Stimulated activated CD4-positive, alpha-beta T cell treated with anti-CD3 and anti-CD28 coated beads, Interleukin-1b, Interleukin-23, amount 100 ng/mL, for 4 hours (primary cell): Measurements from ENCODE around the gene ATP8A2.
"Not testable (repeated sequence)": the region's sequence is repeated elsewhere in the genome, so short reads cannot be mapped to it uniquely, and the experiment has no call there.

Source experiments
- DNase-seq, 2 donors: peaks; one replicate each; pipeline ENCODE4 v3.0.0-alpha.2; 2020; ENCODE audit warnings: low read depth in 2 of 2

Gene ATP8A2

DNA sequence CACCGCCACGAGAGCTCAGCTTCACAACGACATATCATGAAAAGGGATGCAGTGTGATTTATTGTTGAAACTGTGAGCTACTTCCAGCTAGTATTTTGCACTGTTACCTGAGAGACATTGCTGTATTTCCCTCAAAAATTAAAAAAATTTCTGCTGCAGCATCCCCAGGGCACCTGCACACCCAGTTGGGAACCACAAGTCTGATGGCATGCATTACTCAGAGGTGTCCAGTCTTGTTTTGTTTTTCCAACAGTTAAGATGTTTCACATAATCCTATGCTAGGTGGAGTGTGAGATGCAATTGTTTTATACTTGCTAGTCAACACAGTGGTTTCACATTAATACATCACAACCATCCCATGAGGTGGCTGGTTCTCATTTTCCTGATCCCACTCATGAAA lies 394.8 kb downstream of the ATP8A2 start:
- DNase-seq: no peak

DNA sequence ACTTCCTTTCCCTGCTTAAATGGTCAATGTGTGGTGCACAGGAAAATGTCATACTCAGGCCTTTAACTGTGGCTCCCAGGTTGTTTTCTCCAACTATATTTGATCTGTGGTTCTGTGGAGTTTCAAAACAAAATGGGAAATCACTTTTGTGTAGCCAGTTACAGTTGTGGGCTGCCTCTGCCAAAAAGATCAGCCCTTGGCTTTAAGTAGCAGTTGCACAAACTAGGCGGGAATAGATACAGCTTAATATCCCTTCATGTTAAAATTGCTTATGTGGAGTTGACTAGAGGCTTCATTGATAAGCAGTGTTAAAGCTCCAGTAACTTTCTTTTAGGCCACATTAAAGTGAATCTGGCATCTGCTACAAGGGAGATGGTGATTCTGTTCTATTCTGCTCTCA lies 395.2 kb downstream of the ATP8A2 start:
- no peak for DNase-seq

DNA sequence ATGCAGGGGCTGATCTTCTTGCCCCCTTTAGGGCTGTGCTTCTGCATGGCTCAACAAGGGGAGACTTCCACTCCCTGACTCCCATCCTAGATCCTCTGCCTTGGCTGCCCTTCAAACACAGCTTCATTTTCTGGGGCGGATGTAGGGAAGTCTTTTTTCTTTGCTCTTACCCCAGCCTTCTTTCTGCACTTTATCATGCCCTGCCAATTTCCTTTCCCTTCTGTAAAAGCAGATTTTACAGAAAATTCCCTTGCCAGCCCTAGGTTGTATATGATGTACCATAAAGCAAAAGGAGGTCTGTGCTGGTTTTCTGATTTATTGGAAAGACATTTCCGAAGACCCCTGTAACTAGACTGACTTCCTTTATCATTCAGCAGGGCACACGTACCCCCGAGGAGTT lies 396.6 kb downstream of the ATP8A2 start:
- no peak for DNase-seq

DNA sequence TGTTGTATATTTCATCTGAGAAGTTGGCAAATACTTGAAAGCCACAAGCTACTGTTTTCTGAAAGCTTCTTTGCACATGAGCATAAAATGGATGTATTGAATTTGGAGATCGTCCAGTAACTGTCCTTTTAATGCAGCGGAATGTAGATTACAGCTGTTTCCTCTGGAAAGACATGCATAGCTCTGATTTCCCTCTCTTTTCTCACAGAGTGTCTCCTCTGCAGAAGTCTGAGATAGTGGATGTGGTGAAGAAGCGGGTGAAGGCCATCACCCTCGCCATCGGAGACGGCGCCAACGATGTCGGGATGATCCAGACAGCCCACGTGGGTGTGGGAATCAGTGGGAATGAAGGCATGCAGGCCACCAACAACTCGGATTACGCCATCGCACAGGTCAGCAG lies 397.1 kb downstream of the ATP8A2 start:
- DNase-seq: no peak

DNA sequence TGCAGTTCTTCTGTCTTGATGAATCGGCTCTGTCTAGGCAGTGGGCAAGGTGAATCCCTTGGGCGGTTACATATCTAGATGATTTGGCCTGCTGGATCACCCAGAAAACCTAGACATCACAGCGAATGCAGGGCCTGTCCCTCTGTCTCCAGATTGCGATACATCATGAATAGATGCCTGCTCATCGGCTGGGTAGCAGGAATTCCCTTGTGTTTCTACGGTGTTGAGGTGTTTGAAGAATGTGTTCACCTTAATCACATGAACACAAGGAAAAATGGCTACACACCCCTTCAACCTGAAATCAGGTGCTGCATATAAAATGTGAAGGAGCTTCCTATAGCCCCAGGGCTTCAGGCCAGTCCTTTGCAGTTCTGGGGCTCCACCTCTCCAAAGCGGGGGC lies 398.8 kb downstream of the ATP8A2 start:
- no peak for DNase-seq

DNA sequence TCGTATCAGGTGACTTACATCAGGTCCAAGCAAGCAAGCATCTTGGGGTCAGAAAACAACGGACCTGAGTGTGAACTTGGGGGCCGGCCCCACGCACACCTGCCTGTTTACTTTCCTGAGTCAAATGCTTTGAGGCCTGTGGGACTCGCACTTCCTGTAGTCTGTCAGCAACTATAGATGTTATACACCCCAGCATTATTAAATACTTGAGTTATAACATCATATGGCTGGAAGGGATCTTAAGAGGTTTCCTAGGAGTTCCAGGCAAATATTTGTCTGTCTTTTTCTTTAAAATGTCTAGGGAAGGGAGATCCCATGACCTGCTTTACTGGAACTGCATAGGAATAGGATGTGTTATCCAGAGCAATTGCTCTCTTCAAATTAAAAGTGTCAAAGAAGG lies 399.4 kb downstream of the ATP8A2 start:
- no peak for DNase-seq

DNA sequence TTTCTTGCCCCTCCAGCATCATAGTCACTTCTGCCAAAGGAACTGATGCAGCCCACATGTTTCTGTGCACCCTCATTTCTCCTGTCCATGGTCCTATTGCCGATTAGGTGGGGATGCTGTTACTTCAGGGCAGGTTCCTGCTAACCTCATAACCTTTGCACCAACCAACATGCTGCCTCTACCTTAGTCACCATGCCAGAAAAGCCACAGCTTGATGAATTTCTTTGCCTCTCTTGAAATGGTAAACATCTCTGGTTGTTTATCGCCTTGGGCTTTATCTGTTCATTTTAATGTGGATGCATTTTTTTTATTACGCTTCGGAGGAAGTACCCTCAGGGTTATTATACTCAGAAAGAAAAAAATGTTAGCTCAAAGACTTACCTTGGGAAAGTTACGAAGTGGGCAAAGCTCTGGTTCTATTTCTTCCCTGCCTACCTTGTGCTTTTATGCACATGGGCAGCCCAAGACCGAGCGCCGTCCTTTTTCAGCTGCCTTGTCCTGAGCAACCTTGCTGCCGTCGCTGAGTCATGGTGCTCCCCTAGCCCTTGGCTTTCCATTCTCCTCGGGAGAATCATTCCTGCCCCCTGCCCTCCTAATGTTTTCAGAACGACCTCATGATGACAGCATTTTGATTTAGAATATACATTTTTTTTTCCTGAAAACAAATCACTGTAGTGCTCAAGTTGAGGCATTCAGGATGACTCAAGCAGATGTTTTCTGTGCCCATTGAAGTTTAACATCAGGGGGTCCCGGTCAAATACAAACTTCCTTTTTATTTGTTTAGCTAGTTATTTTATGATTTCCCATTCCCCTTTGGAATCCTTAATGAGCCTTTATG lies 400.1 kb downstream of the ATP8A2 start:
- DNase-seq: no peak

DNA sequence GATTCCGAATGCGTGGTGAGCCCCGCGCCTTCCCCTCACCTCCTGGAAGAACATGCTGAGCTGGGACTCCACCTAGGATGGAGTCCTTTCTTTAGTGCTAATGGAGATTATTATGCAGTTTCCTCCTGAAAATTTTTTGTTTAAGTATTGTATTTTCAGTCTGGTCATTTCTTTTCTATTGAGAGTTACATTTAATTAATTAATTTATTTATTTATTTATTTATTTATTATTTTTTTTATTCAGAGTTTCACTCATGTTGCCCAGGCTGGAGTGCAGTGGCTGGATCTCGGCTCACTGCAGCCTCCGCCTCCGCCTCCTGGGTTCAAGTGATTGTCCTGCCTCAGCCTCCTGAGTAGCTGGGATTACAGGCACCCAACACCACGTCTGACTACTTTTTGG lies 400.8 kb downstream of the ATP8A2 start:
- not testable (repeated sequence) for DNase-seq

DNA sequence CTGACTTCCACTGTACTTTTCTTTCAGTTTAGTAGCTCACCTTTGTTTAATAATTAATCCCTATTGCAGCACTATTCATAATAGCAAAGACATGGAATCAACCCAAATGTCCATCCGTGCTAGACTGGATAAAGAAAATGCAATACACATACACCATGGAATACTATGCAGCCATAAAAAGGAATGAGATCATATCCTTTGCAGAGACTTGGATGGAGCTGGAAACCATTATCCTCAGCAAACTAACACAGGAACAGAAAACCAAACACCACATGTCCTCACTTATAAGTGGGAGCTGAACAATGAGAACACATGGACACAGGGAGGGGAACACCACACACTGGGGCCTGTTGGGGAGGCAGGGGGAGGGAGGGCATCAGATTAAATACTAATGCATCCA lies 402.3 kb downstream of the ATP8A2 start:
- DNase-seq: not testable (repeated sequence)

DNA sequence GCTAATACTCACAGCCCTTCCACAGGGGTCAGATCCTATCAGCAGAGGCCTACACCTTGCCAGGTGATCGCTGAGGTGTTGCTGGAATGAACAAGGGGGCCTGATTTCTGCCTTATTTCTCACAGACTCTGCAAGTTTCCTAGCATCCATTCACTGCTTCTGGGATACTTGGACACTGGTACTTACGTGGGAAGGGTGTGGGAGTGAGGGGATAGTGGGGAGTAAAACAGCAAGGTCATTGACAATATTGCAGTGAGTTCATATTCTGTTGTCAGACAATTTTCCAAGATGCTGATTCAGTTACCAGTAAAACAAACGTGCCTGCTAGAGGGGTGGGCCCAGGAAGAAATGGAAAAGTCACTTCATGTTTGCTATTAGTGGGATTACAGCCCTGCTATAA lies 403.5 kb downstream of the ATP8A2 start:
- no peak for DNase-seq

DNA sequence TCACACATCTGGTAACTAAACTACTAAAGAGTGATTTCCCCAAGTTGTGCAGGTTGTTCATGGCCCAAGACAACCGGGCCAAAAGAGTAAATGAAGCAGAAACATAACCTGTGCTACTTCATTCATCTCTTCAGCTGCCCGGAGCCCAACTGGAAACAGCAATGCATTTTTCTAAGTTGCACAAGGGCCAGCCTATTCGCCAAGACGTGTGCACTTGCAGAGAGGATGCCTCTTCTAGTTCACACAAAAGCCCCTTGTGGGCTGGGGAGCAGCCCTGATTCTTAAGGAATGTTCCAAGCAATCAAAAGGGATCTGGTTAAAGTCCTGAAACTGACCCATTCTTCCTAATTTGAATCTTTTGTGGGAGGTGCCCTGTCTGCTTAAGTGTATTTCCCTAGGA lies 404.2 kb downstream of the ATP8A2 start:
- no peak for DNase-seq

DNA sequence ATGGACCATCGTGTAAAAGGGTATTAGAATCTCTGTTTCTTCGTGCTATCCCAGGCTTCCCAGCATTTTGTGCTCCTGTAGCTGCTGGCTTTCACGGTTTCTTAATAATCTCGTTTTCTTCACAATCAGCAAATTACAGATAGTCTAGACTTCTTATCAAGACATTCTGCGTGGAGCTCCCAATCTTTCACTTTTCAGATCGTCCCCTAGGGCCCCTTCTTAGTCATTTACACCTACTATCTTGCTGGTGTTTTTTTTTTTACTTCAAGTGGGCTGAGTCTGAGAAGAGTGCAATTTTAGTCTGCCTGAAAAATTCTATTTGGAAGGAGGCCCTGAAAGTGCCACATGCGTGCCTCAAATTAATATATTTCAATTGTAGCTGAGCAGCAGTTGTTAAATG lies 404.9 kb downstream of the ATP8A2 start:
- DNase-seq: no peak

DNA sequence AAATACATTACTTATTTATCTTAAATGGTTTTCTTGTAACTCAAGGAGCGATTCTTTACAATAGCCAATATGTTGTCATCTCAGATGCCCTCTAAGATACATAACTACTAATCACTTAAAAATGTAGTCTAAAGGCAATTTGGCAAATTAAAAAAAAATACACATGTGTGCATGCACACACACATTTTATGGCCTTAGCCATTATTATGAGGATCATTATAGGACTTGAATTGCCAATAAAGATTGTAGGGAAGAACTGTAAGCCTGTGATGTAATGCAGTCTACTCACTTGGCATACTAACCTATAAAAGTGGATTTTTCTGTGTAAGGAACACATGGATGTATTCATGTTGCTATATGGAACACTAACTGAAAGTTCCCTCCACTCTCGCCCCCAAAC lies 405.7 kb downstream of the ATP8A2 start:
- DNase-seq: no peak

DNA sequence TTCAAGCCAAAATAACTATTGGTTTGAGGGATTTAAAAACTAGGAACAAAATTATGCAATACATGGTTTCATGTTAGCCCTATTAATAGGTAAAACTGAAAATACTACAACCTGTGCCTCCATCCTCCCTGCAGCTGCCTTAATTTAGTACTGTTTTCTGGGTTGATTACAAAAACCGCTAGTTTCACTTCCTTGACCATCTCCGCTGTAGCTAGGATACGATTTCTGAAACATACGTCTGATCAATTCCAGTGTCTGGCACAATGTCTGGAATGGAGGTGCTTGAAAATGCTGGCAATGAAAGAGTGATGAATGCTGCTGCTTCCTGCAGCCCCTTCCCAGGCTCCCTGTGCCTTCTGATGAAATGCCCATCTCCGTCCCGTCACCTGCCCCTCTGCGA lies 406.6 kb downstream of the ATP8A2 start:
- DNase-seq: no peak

DNA sequence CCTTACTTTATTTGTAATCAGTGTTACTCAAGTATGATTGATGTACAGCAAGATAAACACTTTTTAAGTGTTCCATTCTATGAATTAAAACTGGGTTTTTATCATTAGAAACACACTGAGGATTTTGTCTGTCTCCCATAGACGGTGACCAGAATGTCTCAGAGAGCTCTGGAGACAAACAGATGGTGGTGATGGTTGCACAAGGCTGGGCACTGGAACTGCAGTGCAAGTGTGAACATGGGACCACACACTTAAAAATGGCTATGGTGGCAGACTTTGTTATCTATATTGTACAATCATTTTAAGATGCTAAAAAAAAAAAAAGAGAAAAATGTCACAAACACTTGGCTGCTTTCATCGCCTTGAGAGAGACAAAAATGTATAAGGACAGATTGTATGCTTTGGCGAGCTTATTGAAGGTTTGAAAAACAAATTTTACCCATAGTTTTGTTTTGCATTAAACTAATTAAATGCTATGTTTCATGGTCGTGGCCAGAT lies 407.1 kb downstream of the ATP8A2 start:
- DNase-seq: no peak

DNA sequence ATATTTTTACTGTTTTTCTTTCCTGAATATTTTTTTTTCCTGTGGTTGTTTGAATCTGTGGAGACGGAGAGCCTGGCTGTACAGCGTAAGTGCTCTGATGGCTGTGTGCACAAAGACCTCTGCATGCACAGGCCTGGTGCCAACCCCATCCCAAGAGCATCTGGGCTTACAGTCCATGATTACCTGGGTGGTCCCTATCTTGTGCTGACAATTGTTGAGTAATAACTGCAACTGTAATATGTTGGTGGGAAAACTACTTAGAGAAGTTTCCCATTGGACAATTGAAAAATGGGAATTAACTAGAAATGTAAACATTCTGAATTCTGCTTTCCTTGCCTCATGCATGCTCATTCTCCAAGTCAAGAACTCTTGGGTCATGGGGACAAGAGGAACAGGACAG lies 411.3 kb downstream of the ATP8A2 start:
- DNase-seq: no peak

DNA sequence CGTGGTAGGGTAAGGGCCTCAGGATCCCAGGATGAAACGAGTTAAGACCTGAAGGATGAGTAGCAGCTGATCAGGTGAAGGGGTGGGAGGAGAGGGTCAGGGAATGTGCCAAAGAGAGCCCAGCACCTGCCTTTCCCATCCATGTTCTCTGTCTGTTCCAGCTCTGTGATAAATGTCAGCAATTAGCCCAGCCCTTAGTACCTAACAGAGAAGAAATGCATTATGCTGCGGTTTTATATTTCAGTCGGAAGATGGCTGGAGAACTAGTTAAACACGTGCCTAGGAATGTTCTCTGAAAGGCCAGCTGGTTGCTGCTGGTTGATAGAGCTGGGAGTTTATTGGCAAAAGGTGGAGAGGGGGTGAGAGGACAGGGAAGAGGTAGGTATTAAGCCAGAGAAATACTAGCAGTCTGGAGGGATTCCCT lies 411.8 kb downstream of the ATP8A2 start:
- DNase-seq: no peak

DNA sequence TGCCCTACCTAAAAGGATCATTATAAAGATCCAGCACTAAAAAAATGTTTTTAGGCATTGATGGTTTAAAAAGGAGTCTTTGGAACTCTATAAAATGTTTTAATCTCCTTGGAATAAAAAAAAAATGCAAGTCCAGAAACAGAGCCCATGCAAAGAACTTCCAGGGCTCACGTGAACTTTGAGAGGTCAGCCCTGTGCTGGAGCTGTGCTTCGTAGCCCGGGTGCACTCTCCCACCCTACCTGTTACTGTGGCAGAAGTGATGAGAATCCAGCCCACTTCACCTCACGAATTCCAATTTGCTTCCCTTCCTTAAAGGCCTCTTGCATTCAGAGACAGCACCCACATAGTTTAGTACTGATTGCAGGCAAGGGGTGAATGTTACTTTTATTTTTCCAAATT lies 412.3 kb downstream of the ATP8A2 start:
- no peak for DNase-seq

DNA sequence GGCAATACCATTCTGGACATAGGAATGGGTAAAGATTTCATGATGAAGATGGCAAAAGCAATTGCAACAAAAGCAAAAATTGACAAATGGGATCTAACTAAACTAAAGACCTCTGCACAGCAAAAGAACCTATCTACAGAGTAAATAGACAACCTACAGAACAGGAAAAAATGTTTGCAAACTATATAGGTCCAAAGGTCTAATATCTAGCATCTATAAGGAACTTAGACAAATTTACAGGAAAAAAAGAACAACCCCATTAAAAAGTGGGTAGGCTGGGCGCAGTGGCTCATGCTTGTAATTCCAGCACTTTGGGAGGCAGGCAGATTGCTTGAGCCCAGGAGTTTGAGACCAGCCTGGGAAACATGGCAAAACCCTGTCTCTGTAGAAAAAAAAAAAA lies 418.4 kb downstream of the ATP8A2 start:
- DNase-seq: not testable (repeated sequence)

DNA sequence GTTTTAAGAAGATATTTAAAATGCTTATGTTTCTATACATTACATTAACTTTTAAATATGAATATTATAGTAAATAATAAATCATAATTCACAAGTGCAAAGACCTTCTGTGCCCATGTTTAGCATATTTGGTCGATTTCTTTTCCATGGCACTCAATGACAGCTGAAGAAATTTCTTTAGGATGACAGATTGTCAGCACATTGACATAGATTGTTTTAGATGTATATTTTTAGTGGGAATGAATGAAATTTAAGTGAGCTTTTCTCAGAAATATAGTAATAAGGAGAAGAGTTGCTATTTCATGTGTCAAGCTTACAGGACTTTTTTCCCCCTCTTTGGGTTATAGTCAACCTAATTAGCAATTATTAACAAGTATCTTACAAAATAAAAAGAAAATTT lies 423.5 kb downstream of the ATP8A2 start:
- DNase-seq: no peak

DNA sequence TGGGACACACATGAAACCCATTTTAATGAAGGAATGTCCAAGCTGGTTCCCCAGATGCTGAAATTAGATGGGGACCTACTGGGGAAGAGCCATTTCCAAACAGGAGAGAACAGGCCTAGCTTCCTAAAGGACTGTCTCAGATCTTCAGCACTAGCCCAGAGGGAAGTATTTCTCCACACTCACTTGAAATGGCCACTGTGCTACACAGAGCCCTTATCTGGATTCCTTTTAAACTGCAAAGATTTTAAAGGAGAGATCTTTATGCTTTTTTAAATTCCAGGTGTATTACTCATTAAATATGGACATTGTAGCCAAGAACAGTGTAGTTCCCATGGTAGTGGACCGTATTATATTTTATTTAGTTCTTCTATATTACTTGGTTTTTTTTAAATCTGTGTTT lies 424.7 kb downstream of the ATP8A2 start:
- no peak for DNase-seq

DNA sequence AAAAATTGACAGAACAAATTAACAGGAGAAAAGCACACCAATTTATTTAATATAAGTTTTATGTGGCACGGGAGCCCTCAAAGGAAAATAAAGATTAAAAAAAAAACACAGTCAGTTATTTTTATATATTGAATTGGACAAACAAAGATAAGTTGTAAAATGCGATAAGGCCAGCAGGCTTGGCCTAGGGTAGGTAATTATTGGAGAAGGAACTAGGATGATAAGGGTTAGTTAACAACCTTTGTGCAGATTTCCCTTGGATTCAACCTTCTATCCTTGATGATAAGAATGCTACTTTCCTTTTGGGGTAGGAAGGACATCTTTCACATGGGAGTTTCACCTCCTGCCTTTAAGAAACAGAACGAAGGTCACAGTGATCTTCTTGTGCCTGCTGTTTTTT lies 427.2 kb downstream of the ATP8A2 start:
- no peak for DNase-seq

DNA sequence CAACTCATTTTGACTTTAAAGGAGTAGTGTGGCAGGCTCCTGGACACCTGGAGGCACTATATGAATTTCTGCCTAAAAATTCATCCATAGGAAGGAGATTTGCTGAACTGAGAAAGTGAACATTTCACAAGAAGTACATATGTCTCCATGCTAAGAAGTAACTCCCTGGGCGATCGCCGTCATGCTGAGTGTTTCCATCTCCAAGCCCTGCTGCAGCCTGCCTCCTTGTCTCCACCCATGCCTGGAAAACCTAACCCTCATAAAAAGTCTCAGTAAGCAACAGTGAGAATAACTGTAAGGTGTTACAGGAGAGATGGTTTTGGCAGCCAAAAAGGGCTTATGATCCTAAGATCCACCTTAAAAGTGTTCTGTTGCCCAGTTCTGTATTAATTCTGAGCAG lies 428.7 kb downstream of the ATP8A2 start:
- DNase-seq: no peak

DNA sequence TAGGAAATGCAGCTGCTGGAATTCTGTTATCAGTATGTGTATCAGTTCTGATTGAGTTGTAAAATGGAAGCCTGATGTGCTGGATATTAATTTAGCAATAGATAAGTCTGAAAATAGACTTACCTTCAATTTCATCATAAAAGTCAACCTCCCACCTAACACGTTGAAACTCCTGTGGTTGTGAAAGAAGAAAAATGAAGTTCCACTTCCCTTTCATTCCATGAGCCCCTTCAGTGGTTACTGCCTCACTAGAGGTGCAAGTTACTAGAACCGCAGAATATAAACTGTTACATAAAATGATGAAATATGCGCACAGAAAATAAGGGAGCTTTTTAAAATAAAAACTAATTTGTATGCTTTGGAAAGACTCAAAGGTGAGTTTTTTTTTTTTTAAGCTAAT lies 430.8 kb downstream of the ATP8A2 start:
- DNase-seq: no peak
